HFFc6 (cell line): ENCODE data around the gene INPP4B. TPM values are rescaled to one million over a fixed set of nuclear protein-coding genes. Genes with fewer than 3 reads are reported as not detected.
"Not testable (repeated sequence)": the region's sequence is repeated elsewhere in the genome, so short reads cannot be mapped to it uniquely, and the experiment has no call there.

Experiments used
- DNase-seq: peaks from one replicate; pipeline ENCODE4 v3.0.0-alpha.2; 2018
- H3K27ac Mint-ChIP-seq: 2 replicates; pipeline ENCODE4 v1.8.0; 2020; ENCODE audit warnings: mild to moderate bottlenecking, mixed read lengths
- H3K27me3 Mint-ChIP-seq: 2 replicates; pipeline ENCODE4 v1.8.0; 2021; ENCODE audit warnings: mild to moderate bottlenecking, moderate library complexity, mixed read lengths; ENCODE audit not compliant: insufficient read depth
- H3K36me3 Mint-ChIP-seq: 2 replicates; pipeline ENCODE4 v1.8.0; 2021; ENCODE audit warnings: low read depth, mixed read lengths
- H3K4me1 Mint-ChIP-seq: 2 replicates; pipeline ENCODE4 v1.8.0; 2020; ENCODE audit warnings: low read depth, mixed read lengths
- H3K4me3 Mint-ChIP-seq: 2 replicates; pipeline ENCODE4 v1.8.0; 2020; ENCODE audit warnings: mild to moderate bottlenecking, moderate library complexity, mixed read lengths
- H3K9me3 Mint-ChIP-seq: 2 replicates; pipeline ENCODE4 v1.8.0; 2020; ENCODE audit warnings: mild to moderate bottlenecking, mixed read lengths
- CTCF ChIP-seq: fragments of 200-600 bp; sonication (generic); IDR thresholded peaks from 2 replicates; pipeline ENCODE4 v1.5.0; 2021; ENCODE audit warnings: antibody characterized with exemption, mild to moderate bottlenecking
- total RNA-seq, 6 experiments: library from RNA; stranded (reverse); fragmentation: NEBNext Ultra II Directional; extraction: Animal tissue kit (Norgen Biotek cat#: 25700); gene quantifications; 2 replicates in 1 of 6; 3 replicates in 5 of 6; pipeline ENCODE4 v1.2.3, GENCODE V29; 2021

INPP4B gene
- total RNA-seq, 6 experiments from 2014 or later, result 36.1 to 48.9 (median 40.1) TPM

- no peak for TF ChIP-seq CTCF
- no peak for DNase-seq
Measured at GRCh38 chr4:142083264-142083663, 762.8 kb downstream of the INPP4B start.

GRCh38 chr4:142081025-142081424, 765.1 kb downstream of the INPP4B start:
- DNase-seq, result no peak
- Mint-ChIP-seq H3K27ac (no peak overlapping the region), H3K9me3 (no peaks in the 10 kb centered on the region), H3K27me3 (no peaks in the 10 kb centered on the region), H3K4me1 (peaks cover 32% of the 10 kb centered on the region), H3K36me3 (peaks cover 12% of the 10 kb centered on the region), H3K4me3 (no peak overlapping the region)
- TF ChIP-seq CTCF, result no peak

More at GRCh38 chr4:142083264-142083663, 762.8 kb downstream of the INPP4B start:
- Mint-ChIP-seq H3K36me3 (peaks cover 27% of the 10 kb centered on the region), H3K4me1 (peaks cover 48% of the 10 kb centered on the region), H3K27ac (no peak overlapping the region), H3K4me3 (no peak overlapping the region), H3K9me3 (no peaks in the 10 kb centered on the region), H3K27me3 (peaks cover 2% of the 10 kb centered on the region; the same call in 1 of the 2 replicates)

- TF ChIP-seq CTCF, result no peak
- no peak overlapping the region for H3K27ac Mint-ChIP-seq
- H3K9me3 Mint-ChIP-seq, result no peaks in the 10 kb centered on the region
- H3K4me1 Mint-ChIP-seq, result peaks cover 27% of the 10 kb centered on the region
- 0 out of 2 replicates have a peak, but pooled peaks cover 2% of the 10 kb centered on the region for H3K27me3 Mint-ChIP-seq
- peaks cover 11% of the 10 kb centered on the region for H3K36me3 Mint-ChIP-seq
- no peak for DNase-seq
- H3K4me3 Mint-ChIP-seq, result no peak overlapping the region
Measured at GRCh38 chr4:142079959-142080358, 766.1 kb downstream of the INPP4B start.

- DNase-seq, result no peak
- Mint-ChIP-seq H3K9me3 (no peaks in the 10 kb centered on the region), H3K4me3 (no peak overlapping the region), H3K27me3 (0 out of 2 replicates have a peak, but pooled peaks cover 2% of the 10 kb centered on the region), H3K4me1 (peaks cover 21% of the 10 kb centered on the region), H3K27ac (no peak overlapping the region), H3K36me3 (peaks cover 11% of the 10 kb centered on the region)
- no peak for TF ChIP-seq CTCF
Measured at GRCh38 chr4:142077048-142077447, 769.1 kb downstream of the INPP4B start.

- not testable (repeated sequence) for DNase-seq, H3K27me3 Mint-ChIP-seq, H3K27ac Mint-ChIP-seq, H3K4me3 Mint-ChIP-seq
- H3K4me1 Mint-ChIP-seq, result peaks cover 10% of the 10 kb centered on the region
- H3K9me3 Mint-ChIP-seq, result peaks cover 38% of the 10 kb centered on the region
- peaks cover 50% of the 10 kb centered on the region for H3K36me3 Mint-ChIP-seq
Measured at GRCh38 chr4:142068304-142068703, 777.8 kb downstream of the INPP4B start.

GRCh38 chr4:142066562-142066961, 779.5 kb downstream of the INPP4B start:
- DNase-seq, H3K27ac Mint-ChIP-seq, H3K27me3 Mint-ChIP-seq, H3K4me3 Mint-ChIP-seq: not testable (repeated sequence)
- peaks cover 63% of the 10 kb centered on the region for H3K36me3 Mint-ChIP-seq
- H3K9me3 Mint-ChIP-seq, result peaks cover 38% of the 10 kb centered on the region
- peaks cover 10% of the 10 kb centered on the region for H3K4me1 Mint-ChIP-seq
